Loucy (cell line): Measurements from ENCODE around the gene IARS2.

Experiments
- H2AFZ ChIP-seq: fragments of 200-600 bp; sonication (generic); 2 replicates; pipeline ENCODE4 v1.6.0; 2016; ENCODE audit warnings: antibody characterized with exemption, mild to moderate bottlenecking, low read length, moderate library complexity
- H3F3A ChIP-seq: fragments of 200-600 bp; 2 replicates; pipeline ENCODE4 v1.6.0; 2016; ENCODE audit warnings: antibody characterized with exemption, low read depth, mild to moderate bottlenecking
- H3K27me3 ChIP-seq: fragments of 200-600 bp; sonication (generic); 2 replicates; pipeline ENCODE4 v1.6.1; 2014; ENCODE audit warnings: low read length, mild to moderate bottlenecking; ENCODE audit not compliant: insufficient read depth, poor library complexity, severe bottlenecking
- H3K36me3 ChIP-seq: fragments of 200-600 bp; sonication (generic); 2 replicates; pipeline ENCODE4 v1.6.1; 2016; ENCODE audit warnings: low read length; ENCODE audit not compliant: insufficient read depth
- H3K4me1 ChIP-seq: fragments of 200-600 bp; sonication (generic); 2 replicates; pipeline ENCODE4 v1.5.1; 2014; ENCODE audit warnings: low read length, mild to moderate bottlenecking; ENCODE audit not compliant: insufficient read depth, poor library complexity, severe bottlenecking
- H3K4me2 ChIP-seq: fragments of 200-600 bp; sonication (generic); 2 replicates; pipeline ENCODE4 v1.6.0; 2014; ENCODE audit warnings: antibody characterized with exemption, low read length, low read depth, mild to moderate bottlenecking; ENCODE audit not compliant: poor library complexity, severe bottlenecking
- H3K4me3 ChIP-seq: fragments of 200-600 bp; sonication (generic); 2 replicates; pipeline ENCODE4 v1.5.1; 2014; ENCODE audit warnings: low read length, mild to moderate bottlenecking, mixed read lengths; ENCODE audit not compliant: poor library complexity, severe bottlenecking
- H3K79me2 ChIP-seq: fragments of 200-600 bp; sonication (generic); 2 replicates; pipeline ENCODE4 v1.6.1; 2014; ENCODE audit warnings: low read length; ENCODE audit not compliant: insufficient read depth
- H3K9ac ChIP-seq: fragments of 200-600 bp; sonication (generic); 2 replicates; pipeline ENCODE4 v1.6.0; 2014; ENCODE audit warnings: mild to moderate bottlenecking, low read depth, low read length, moderate library complexity; ENCODE audit not compliant: poor library complexity, severe bottlenecking
- H3K9me2 ChIP-seq: fragments of 200-600 bp; sonication (generic); replicated peaks from 2 replicates; pipeline ENCODE4 v1.6.1; 2016; ENCODE audit warnings: low read depth, low read length, mixed read lengths
- H3K9me3 ChIP-seq: fragments of 200-600 bp; sonication (generic); 2 replicates; pipeline ENCODE4 v1.6.1; 2014; ENCODE audit warnings: mild to moderate bottlenecking, antibody characterized with exemption, low read length, low read depth; ENCODE audit not compliant: insufficient read depth
- H4K20me1 ChIP-seq: fragments of 200-600 bp; sonication (generic); 2 replicates; pipeline ENCODE4 v1.6.0; 2014; ENCODE audit warnings: antibody characterized with exemption, low read length, mild to moderate bottlenecking; ENCODE audit not compliant: insufficient read depth, poor library complexity, severe bottlenecking
- EZH2phosphoT487 ChIP-seq: fragments of 200-600 bp; IDR thresholded peaks from 2 replicates; pipeline ENCODE4 v1.6.1; 2018; ENCODE audit warnings: antibody characterized with exemption, mild to moderate bottlenecking, moderate library complexity, borderline replicate concordance
- TF ChIP-seq, protein P1 (sequence below): fragments of 200-600 bp; sonication (generic); conservative IDR thresholded peaks from 2 replicates; pipeline ENCODE4 v1.5.1; 2014; ENCODE audit warnings: mild to moderate bottlenecking, antibody characterized with exemption, low read length

IARS2 gene

DNA sequence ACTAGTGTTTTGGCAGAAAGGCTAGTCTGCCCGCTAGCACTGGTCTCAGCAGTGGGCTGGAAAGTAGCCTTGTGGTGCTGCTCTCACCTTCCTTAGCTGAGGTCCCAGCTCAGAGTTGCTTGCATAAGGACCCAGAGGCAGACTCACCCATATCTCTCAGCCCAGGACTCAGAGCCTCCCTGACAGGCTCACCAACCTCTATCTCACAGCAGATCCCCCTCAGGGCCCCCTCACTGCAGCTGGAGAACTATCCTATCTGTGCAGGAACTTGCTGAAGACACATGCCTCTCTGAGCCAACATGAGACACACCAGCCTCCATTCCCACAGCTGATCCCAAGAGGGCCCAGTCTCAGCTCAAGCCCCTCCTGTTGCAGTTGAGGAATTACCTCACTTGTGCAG lies 82.6 kb downstream of the IARS2 start:
- Histone ChIP-seq H3K4me2 (no peak overlapping the region), H3K79me2 (no peaks in the 10 kb centered on the region), H3K9ac (no peak overlapping the region), H3F3A (no peaks in the 10 kb centered on the region), H3K27me3 (no peaks in the 10 kb centered on the region), H3K9me2 (no peaks in the 10 kb centered on the region), H2AFZ (no peak overlapping the region), H3K4me1 (no peaks in the 10 kb centered on the region), H3K4me3 (no peak overlapping the region), H3K9me3 (no peaks in the 10 kb centered on the region), H3K36me3 (peaks cover 40% of the 10 kb centered on the region; the same call in 1 of the 2 replicates), H4K20me1 (no peaks in the 10 kb centered on the region)
- TF ChIP-seq, protein P1, sequence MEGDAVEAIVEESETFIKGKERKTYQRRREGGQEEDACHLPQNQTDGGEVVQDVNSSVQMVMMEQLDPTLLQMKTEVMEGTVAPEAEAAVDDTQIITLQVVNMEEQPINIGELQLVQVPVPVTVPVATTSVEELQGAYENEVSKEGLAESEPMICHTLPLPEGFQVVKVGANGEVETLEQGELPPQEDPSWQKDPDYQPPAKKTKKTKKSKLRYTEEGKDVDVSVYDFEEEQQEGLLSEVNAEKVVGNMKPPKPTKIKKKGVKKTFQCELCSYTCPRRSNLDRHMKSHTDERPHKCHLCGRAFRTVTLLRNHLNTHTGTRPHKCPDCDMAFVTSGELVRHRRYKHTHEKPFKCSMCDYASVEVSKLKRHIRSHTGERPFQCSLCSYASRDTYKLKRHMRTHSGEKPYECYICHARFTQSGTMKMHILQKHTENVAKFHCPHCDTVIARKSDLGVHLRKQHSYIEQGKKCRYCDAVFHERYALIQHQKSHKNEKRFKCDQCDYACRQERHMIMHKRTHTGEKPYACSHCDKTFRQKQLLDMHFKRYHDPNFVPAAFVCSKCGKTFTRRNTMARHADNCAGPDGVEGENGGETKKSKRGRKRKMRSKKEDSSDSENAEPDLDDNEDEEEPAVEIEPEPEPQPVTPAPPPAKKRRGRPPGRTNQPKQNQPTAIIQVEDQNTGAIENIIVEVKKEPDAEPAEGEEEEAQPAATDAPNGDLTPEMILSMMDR = no peak
- no peak for TF ChIP-seq EZH2phosphoT487

DNA sequence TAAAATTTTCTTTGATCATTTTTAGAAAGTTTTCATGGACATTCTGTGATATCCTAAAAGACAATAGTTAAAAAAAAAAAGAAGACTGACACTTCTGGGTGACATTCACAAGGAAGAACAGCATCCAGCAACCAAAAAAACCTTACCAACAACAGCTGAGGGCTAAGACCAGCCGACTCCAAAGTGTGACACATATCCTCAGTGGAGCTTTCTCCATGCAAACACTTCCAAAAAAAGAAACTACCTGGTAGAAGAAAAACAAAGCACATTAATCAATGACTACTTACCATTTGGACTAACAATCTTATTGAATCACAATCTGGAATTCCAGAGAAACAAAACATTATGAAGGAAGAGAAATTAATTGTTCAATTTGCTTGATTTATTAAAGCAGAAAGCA lies 88.2 kb downstream of the IARS2 start:
- no peak overlapping the region for H3K4me3 ChIP-seq
- no peak overlapping the region for H3K4me2 ChIP-seq
- H3F3A ChIP-seq = no peaks in the 10 kb centered on the region
- no peak overlapping the region for H3K9ac ChIP-seq
- H2AFZ ChIP-seq = no peak overlapping the region
- H3K36me3 ChIP-seq = peaks cover 35% of the 10 kb centered on the region; the same call in 1 of the 2 replicates
- no peaks in the 10 kb centered on the region for H3K79me2 ChIP-seq
- H3K9me3 ChIP-seq = no peaks in the 10 kb centered on the region
- no peaks in the 10 kb centered on the region for H3K9me2 ChIP-seq
- H3K4me1 ChIP-seq = no peaks in the 10 kb centered on the region
- H3K27me3 ChIP-seq = no peaks in the 10 kb centered on the region
- no peaks in the 10 kb centered on the region for H4K20me1 ChIP-seq
- TF ChIP-seq, protein P1 = no peak
- no peak for TF ChIP-seq EZH2phosphoT487

DNA sequence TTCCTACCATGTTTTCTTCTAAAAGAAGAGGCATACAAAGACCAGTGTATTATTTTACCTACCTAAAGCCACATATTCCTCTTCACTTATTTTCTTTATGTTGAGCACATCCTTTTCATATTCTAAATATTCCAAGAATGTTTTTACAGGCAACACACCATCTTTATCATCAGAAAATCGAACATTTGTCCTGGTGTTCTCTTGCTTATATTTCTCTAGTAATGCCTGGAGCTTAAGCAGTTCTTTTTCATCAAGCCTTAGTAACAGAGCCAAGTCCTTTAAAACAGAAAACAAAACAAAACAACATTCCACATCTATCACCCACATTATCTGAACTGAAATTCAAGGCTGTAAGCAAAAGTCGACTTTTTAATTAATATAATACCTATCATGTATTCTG lies 88.7 kb downstream of the IARS2 start:
- Histone ChIP-seq H3K4me3 (no peak overlapping the region), H3K27me3 (no peaks in the 10 kb centered on the region), H3K4me1 (no peaks in the 10 kb centered on the region), H3K9ac (no peak overlapping the region), H3K9me2 (no peaks in the 10 kb centered on the region), H3K9me3 (no peaks in the 10 kb centered on the region), H3F3A (no peaks in the 10 kb centered on the region), H3K4me2 (no peak overlapping the region), H2AFZ (no peak overlapping the region), H3K36me3 (peaks cover 34% of the 10 kb centered on the region; the same call in 1 of the 2 replicates), H4K20me1 (no peaks in the 10 kb centered on the region), H3K79me2 (no peaks in the 10 kb centered on the region)
- no peak for TF ChIP-seq EZH2phosphoT487
- TF ChIP-seq, protein P1 = no peak
